IMR-90 (cell line): ENCODE data around the gene LRCOL1. TPM values are rescaled to one million over a fixed set of nuclear protein-coding genes. Genes with fewer than 3 reads are reported as not detected.

Experiments
- ATAC-seq: fragments of 200-7000 bp; cut with Tn5 transposase; 2 replicates; pipeline ENCODE4 v1.9.1; 2020; ENCODE audit warnings: low read depth, mild to moderate bottlenecking, moderate library complexity
- BruUV-seq: library from RNA; stranded (reverse); fragments of 400-500 nt; replicated peaks from 2 replicates; lab custom pipeline; 2021; lab: Mats Ljungman, UMichigan
- CTCF ChIA-PET: fragments of 300-600 bp; formaldehyde crosslinking; extraction: SDS; loops from one replicate; lab custom pipeline; 2021; ENCODE audit warnings: antibody characterized with exemption; lab: Yijun Ruan, JAX
- POLR2A ChIA-PET: fragments of 300-600 bp; sonication (Branson Sonifier 250); formaldehyde crosslinking; loops from one replicate; lab custom pipeline; 2022; ENCODE audit warnings: antibody characterized with exemption; ENCODE audit not compliant: unreplicated experiment; lab: Charles Lee
- DNase-seq: peaks from one replicate; pipeline ENCODE4 v3.0.0; 2013
- H2AFZ ChIP-seq: replicated peaks from 2 replicates; pipeline ENCODE3; 2013; ENCODE audit warnings: low read length, mild to moderate bottlenecking; ENCODE audit not compliant: poor library complexity
- H2AK5ac ChIP-seq: 2 replicates; pipeline ENCODE4 v1.6.1; 2013; ENCODE audit warnings: low read depth, low read length, inconsistent platforms
- H2AK9ac ChIP-seq: replicated peaks from 2 replicates; pipeline ENCODE3; 2013; ENCODE audit warnings: mild to moderate bottlenecking, low read depth, low read length, moderate library complexity; ENCODE audit not compliant: poor library complexity
- H2BK120ac ChIP-seq: 2 replicates; pipeline ENCODE4 v1.6.1; 2013; ENCODE audit warnings: low read depth, low read length, inconsistent platforms
- H2BK15ac ChIP-seq: 3 replicates; pipeline ENCODE4 v1.6.1; 2013; ENCODE audit warnings: low read depth, low read length, inconsistent platforms
- H2BK20ac ChIP-seq: 2 replicates; pipeline ENCODE4 v1.6.1; 2013; ENCODE audit warnings: low read depth, mild to moderate bottlenecking, inconsistent platforms, low read length, moderate library complexity
- H2BK5ac ChIP-seq: 2 replicates; pipeline ENCODE4 v1.6.1; 2013; ENCODE audit warnings: mild to moderate bottlenecking, low read depth, low read length, inconsistent platforms; ENCODE audit not compliant: poor library complexity, severe bottlenecking
- H3K14ac ChIP-seq: replicated peaks from 2 replicates; pipeline ENCODE4 v1.6.1; 2013; ENCODE audit warnings: low read depth, low read length, inconsistent platforms
- H3K18ac ChIP-seq: 2 replicates; pipeline ENCODE4 v1.6.1; 2013; ENCODE audit warnings: low read depth, low read length, control low read depth
- H3K23ac ChIP-seq: 2 replicates; pipeline ENCODE4 v1.6.1; 2013; ENCODE audit warnings: low read depth, low read length, inconsistent platforms
- H3K27ac ChIP-seq: 2 replicates; pipeline ENCODE4 v1.5.1; 2013; ENCODE audit warnings: mild to moderate bottlenecking, control low read depth, low read length; ENCODE audit not compliant: insufficient read depth
- H3K27me3 ChIP-seq: 2 replicates; pipeline ENCODE4 v1.6.1; 2013; ENCODE audit warnings: low read length; ENCODE audit not compliant: control insufficient read depth, insufficient read depth
- H3K36me3 ChIP-seq: 2 replicates; pipeline ENCODE4 v1.6.1; 2013; ENCODE audit warnings: low read length, mixed read lengths; ENCODE audit not compliant: control insufficient read depth, insufficient read depth
- H3K4ac ChIP-seq: 2 replicates; pipeline ENCODE4 v1.6.1; 2013; ENCODE audit warnings: low read depth, low read length, inconsistent platforms
- H3K4me1 ChIP-seq: 2 replicates; pipeline ENCODE4 v1.6.1; 2013; ENCODE audit warnings: low read length, mixed read lengths; ENCODE audit not compliant: control insufficient read depth, insufficient read depth
- H3K4me2 ChIP-seq: 2 replicates; pipeline ENCODE4 v1.6.1; 2013; ENCODE audit warnings: low read depth, mild to moderate bottlenecking, control low read depth, low read length, moderate library complexity
- H3K4me3 ChIP-seq: 2 replicates; pipeline ENCODE4 v1.5.1; 2013; ENCODE audit warnings: low read depth, mild to moderate bottlenecking, control low read depth, low read length, moderate library complexity; ENCODE audit not compliant: insufficient read depth
- H3K56ac ChIP-seq: 2 replicates; pipeline ENCODE4 v1.6.1; 2013; ENCODE audit warnings: low read length, inconsistent platforms; ENCODE audit not compliant: insufficient read depth; ENCODE audit errors: extremely low read depth
- H3K79me1 ChIP-seq, 2 experiments: 2 replicates each; pipeline ENCODE4 v1.6.1; 2013; ENCODE audit warnings: low read length in 2 of 2, inconsistent platforms in 1 of 2, low read depth in 1 of 2
- H3K9ac ChIP-seq: 2 replicates; pipeline ENCODE4 v1.6.1; 2013; ENCODE audit warnings: low read depth, low read length, control low read depth
- H3K9me1 ChIP-seq: 2 replicates; pipeline ENCODE4 v1.6.1; 2013; ENCODE audit warnings: low read length, inconsistent platforms; ENCODE audit not compliant: insufficient read depth
- H3K9me3 ChIP-seq: 2 replicates; pipeline ENCODE4 v1.6.1; 2013; ENCODE audit warnings: low read length; ENCODE audit not compliant: control insufficient read depth, insufficient read depth
- H4K20me1 ChIP-seq: 2 replicates; pipeline ENCODE4 v1.6.1; 2013; ENCODE audit warnings: low read length, inconsistent platforms; ENCODE audit not compliant: insufficient read depth
- H4K5ac ChIP-seq: 2 replicates; pipeline ENCODE4 v1.6.1; 2013; ENCODE audit warnings: mild to moderate bottlenecking, low read depth, low read length, control low read depth
- H4K8ac ChIP-seq, 2 experiments: 2 replicates each; pipeline ENCODE4 v1.6.1; 2013; ENCODE audit warnings: low read depth in 2 of 2, low read length in 2 of 2, control low read depth in 1 of 2, inconsistent platforms in 1 of 2
- H4K91ac ChIP-seq: 2 replicates; pipeline ENCODE4 v1.6.1; 2013; ENCODE audit warnings: low read depth, low read length, inconsistent platforms; ENCODE audit not compliant: insufficient read depth
- BHLHE40 ChIP-seq: fragments of 150-350 bp; IDR thresholded peaks from 2 replicates; pipeline ENCODE4 v1.6.1; 2016; ENCODE audit warnings: mild to moderate bottlenecking, low read depth, low read length
- CEBPB ChIP-seq: IDR thresholded peaks from 2 replicates; pipeline ENCODE4 v1.6.1; 2012; ENCODE audit warnings: low read depth, low read length, improper control_type of control experiment
- CHD1 ChIP-seq: IDR thresholded peaks from 2 replicates; pipeline ENCODE4 v1.6.1; 2012; ENCODE audit warnings: low read depth, low read length, improper control_type of control experiment
- FOS ChIP-seq: fragments of 150-350 bp; IDR thresholded peaks from 2 replicates; pipeline ENCODE4 v1.6.1; 2016; ENCODE audit warnings: low read depth, low read length
- MAFK ChIP-seq: IDR thresholded peaks from 2 replicates; pipeline ENCODE4 v1.6.1; 2012; ENCODE audit warnings: low read depth, low read length, improper control_type of control experiment
- MAZ ChIP-seq: IDR thresholded peaks from 2 replicates; pipeline ENCODE4 v1.6.1; 2012; ENCODE audit warnings: low read depth, mild to moderate bottlenecking, low read length, improper control_type of control experiment, moderate library complexity, borderline replicate concordance
- MXI1 ChIP-seq: IDR thresholded peaks from 2 replicates; pipeline ENCODE4 v1.6.1; 2012; ENCODE audit warnings: low read depth, mild to moderate bottlenecking, low read length, moderate library complexity, borderline replicate concordance
- NFE2L2 ChIP-seq: fragments of 150-350 bp; IDR thresholded peaks from 2 replicates; pipeline ENCODE4 v1.6.1; 2016; ENCODE audit warnings: low read depth, mild to moderate bottlenecking, low read length
- POLR2A ChIP-seq: IDR thresholded peaks from 2 replicates; pipeline ENCODE4 v1.6.1; 2012; ENCODE audit warnings: mild to moderate bottlenecking, low read depth, low read length
- RAD21 ChIP-seq: IDR thresholded peaks from 2 replicates; pipeline ENCODE4 v1.6.1; 2012; ENCODE audit warnings: low read length, improper control_type of control experiment
- RCOR1 ChIP-seq: IDR thresholded peaks from 2 replicates; pipeline ENCODE4 v1.6.1; 2012; ENCODE audit warnings: mild to moderate bottlenecking, low read length, improper control_type of control experiment; ENCODE audit not compliant: insufficient replicate concordance
- RFX5 ChIP-seq: IDR thresholded peaks from 2 replicates; pipeline ENCODE4 v1.8.0; 2012; ENCODE audit warnings: low read depth, mild to moderate bottlenecking, low read length, moderate library complexity
- WGBS, 2 experiments: methylation state at CpG; one replicate each; pipeline versions ENCODE4 v1.1.5 to v1.1.7; 2013; ENCODE audit warnings: missing lambda C conversion rate in 2 of 2; ENCODE audit not compliant: insufficient read length in 1 of 2; ENCODE audit errors: extremely low coverage in 2 of 2; 5-methylcytosine and 5-hydroxymethylcytosine counted together
- dilution Hi-C: fragments of 300-500 bp; cut with HindIII; formaldehyde crosslinking; loops from one replicate; pipeline ENCODE4 v1.14.3; 2018; ENCODE audit warnings: low sequenced_read_pairs; ENCODE audit not compliant: unreplicated experiment
- in situ Hi-C: fragments of 300-500 bp; cut with MboI; formaldehyde crosslinking; loops from 3 replicates; pipeline ENCODE4 v1.14.3; 2019; ENCODE audit warnings: low sequenced_read_pairs, inconsistent platforms, mixed read lengths
- intact Hi-C: fragments of 100-400 bp; cut with micrococcal nuclease; formaldehyde crosslinking; loops from 2 replicates; pipeline ENCODE4 v1.10.0; 2022
- polyA plus RNA-seq, 3 experiments: library from polyadenylated mRNA; depleted of rRNA; stranded (reverse); fragments of >200 nt; gene quantifications; 2 replicates each; pipeline ENCODE4 v1.2.3, GENCODE V29; 2012; ENCODE audit warnings: low replicate concordance in 1 of 3
- total RNA-seq: library from RNA; depleted of rRNA; stranded (reverse); fragments of >200 nt; gene quantifications from 2 replicates; pipeline ENCODE4 v1.2.3, GENCODE V29; 2012
- TF ChIP-seq, protein P1 (sequence below): conservative IDR thresholded peaks from 2 replicates; pipeline ENCODE4 v1.5.1; 2012; ENCODE audit warnings: mild to moderate bottlenecking, low read depth, low read length, improper control_type of control experiment
- TF ChIP-seq, protein P2 (sequence below): fragments of 150-350 bp; IDR thresholded peaks from 2 replicates; pipeline ENCODE4 v1.6.1; 2016; ENCODE audit warnings: low read depth, mild to moderate bottlenecking, low read length, moderate library complexity, borderline replicate concordance
- TF ChIP-seq, protein P3 (sequence below): fragments of 150-350 bp; IDR thresholded peaks from 2 replicates; pipeline ENCODE4 v1.6.1; 2017; ENCODE audit warnings: mild to moderate bottlenecking, antibody characterized with exemption, low read length, low read depth

LRCOL1 gene
- total and polyA plus RNA-seq, 2 of the 4 experiments (the other 2 are of a cell fraction): 1.0 TPM; not detected in 1

DNA sequence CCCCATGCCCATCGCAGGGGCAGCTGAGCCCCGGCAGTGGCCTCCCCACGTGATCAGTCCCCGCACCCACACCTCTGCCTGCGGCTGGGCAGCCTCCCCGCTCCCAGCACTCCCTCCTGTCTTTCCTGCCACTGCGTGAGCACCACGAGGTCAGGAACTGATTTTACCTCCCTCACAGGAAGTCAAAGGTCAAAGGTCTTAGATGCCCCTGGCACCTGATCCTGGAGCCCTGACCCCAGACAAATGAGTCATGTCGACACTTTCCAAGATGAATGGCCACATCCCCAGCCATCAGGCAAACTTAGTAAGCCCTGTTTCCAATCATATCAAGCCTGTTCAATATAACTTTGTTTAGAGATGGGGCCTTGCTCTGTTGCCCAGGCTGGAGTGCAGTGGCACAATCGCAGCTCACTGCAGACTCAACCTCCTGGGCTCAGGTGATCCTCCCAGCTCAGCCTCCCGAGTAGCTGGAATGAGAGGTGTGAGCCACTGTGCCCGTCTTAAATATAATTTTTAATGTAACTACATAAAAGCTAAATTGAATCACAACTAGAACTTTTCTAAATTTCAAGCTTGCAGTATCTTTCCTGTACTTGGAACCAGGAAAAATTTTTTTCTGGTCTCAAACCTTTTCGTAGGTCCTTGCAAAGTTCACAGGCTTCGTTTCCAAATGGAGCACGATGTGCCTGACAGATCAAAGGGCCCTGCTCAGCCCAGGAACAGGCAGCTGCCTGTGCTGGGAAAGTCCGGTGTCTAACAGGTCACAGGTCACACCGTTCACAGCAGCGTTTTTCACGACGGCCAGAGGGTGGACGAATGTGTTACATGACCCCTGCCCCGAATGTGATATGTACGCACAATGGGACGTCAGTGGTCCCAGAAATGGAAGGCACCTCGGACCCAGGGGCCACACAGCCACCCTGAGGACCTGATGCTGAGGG is 1.9 kb downstream of the LRCOL1 start:
- Histone ChIP-seq H3K18ac (no peak overlapping the region), H3K4me1 (no peaks in the 10 kb centered on the region), H3K23ac (no peak overlapping the region), H3K27me3 (peaks cover 32% of the 10 kb centered on the region), H3K36me3 (no peaks in the 10 kb centered on the region), H3K4ac (no peak overlapping the region), H3K9me1 (no peaks in the 10 kb centered on the region), H4K8ac (no peak overlapping the region), H2BK20ac (no peak overlapping the region), H2BK5ac (no peak overlapping the region), H3K4me2 (no peak overlapping the region), H2AK9ac (no peak overlapping the region), H2BK15ac (no peak overlapping the region), H4K5ac (no peak overlapping the region), H3K14ac (no peak overlapping the region), H2BK120ac (no peak overlapping the region), H3K9me3 (peaks cover 6% of the 10 kb centered on the region), H2AK5ac (no peak overlapping the region), H3K56ac (no peak overlapping the region), H3K4me3 (no peak overlapping the region), H4K91ac (no peak overlapping the region), H3K9ac (no peak overlapping the region), H3K27ac (no peak overlapping the region), H2AFZ (no peak overlapping the region), H4K20me1 (no peaks in the 10 kb centered on the region), H3K79me1 (no peaks in the 10 kb centered on the region)
- intact Hi-C loops (no loop called here), dilution Hi-C loops (no loop called here), in situ Hi-C loops (no loop called here)
- no peak for ATAC-seq
- 48% methylated on average over 15 of the region's 25 CpGs; no CpG with 5 or more reads in 1 of the 2 experiments for WGBS, 2 experiments
- ChIA-PET CTCF (interaction anchor here (0.6 kb wide), 1 partner anchor 19 kb away, joined by 4 read pairs; no protein-coding TSS in a partner anchor), POLR2A (no interaction called here)
- DNase-seq: no peak
- no TSS peak for BruUV-seq
- TF ChIP-seq RAD21: no peak
- TF ChIP-seq RFX5: no peak
- no peak for TF ChIP-seq NFE2L2
- TF ChIP-seq, protein P1, sequence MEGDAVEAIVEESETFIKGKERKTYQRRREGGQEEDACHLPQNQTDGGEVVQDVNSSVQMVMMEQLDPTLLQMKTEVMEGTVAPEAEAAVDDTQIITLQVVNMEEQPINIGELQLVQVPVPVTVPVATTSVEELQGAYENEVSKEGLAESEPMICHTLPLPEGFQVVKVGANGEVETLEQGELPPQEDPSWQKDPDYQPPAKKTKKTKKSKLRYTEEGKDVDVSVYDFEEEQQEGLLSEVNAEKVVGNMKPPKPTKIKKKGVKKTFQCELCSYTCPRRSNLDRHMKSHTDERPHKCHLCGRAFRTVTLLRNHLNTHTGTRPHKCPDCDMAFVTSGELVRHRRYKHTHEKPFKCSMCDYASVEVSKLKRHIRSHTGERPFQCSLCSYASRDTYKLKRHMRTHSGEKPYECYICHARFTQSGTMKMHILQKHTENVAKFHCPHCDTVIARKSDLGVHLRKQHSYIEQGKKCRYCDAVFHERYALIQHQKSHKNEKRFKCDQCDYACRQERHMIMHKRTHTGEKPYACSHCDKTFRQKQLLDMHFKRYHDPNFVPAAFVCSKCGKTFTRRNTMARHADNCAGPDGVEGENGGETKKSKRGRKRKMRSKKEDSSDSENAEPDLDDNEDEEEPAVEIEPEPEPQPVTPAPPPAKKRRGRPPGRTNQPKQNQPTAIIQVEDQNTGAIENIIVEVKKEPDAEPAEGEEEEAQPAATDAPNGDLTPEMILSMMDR: no peak
- TF ChIP-seq MXI1: no peak
- TF ChIP-seq, protein P2, sequence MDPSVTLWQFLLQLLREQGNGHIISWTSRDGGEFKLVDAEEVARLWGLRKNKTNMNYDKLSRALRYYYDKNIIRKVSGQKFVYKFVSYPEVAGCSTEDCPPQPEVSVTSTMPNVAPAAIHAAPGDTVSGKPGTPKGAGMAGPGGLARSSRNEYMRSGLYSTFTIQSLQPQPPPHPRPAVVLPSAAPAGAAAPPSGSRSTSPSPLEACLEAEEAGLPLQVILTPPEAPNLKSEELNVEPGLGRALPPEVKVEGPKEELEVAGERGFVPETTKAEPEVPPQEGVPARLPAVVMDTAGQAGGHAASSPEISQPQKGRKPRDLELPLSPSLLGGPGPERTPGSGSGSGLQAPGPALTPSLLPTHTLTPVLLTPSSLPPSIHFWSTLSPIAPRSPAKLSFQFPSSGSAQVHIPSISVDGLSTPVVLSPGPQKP: no peak
- no peak for TF ChIP-seq CHD1
- TF ChIP-seq MAZ: no peak
- TF ChIP-seq RCOR1: no peak
- TF ChIP-seq BHLHE40: no peak
- TF ChIP-seq CEBPB: no peak
- TF ChIP-seq, protein P3, sequence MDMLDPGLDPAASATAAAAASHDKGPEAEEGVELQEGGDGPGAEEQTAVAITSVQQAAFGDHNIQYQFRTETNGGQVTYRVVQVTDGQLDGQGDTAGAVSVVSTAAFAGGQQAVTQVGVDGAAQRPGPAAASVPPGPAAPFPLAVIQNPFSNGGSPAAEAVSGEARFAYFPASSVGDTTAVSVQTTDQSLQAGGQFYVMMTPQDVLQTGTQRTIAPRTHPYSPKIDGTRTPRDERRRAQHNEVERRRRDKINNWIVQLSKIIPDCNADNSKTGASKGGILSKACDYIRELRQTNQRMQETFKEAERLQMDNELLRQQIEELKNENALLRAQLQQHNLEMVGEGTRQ: no peak
- no peak for TF ChIP-seq MAFK
- no peak for TF ChIP-seq POLR2A
- TF ChIP-seq FOS: no peak
